SKM-1 (cell line): ENCODE data around the gene CEP135.
"Not testable (repeated sequence)": the region's sequence is repeated elsewhere in the genome, so short reads cannot be mapped to it uniquely, and the experiment has no call there.

Experiments
- DNase-seq: peaks from one replicate; lab custom pipeline; 2025; ENCODE audit not compliant: unreplicated experiment; lab: John Stamatoyannopoulos, UW

Gene CEP135

GRCh38 chr4:55948726-55949481, at the start of gene CEP135:
TSS of gene CEP135 (plus strand) at chr4:55948945. CDS start at chr4:55952131, 3,186 bp downstream.
- DNase-seq: peak; percentile 83

- DNase-seq: no peak
Observed at GRCh38 chr4:55902677-55903076, 46.1 kb upstream of the CEP135 start.

- no peak for DNase-seq
Observed at GRCh38 chr4:55903577-55903976, 45.2 kb upstream of the CEP135 start.

- DNase-seq: no peak
Observed at GRCh38 chr4:55904576-55904975, 44.2 kb upstream of the CEP135 start.

- DNase-seq: no peak
Observed at GRCh38 chr4:55906323-55906722, 42.4 kb upstream of the CEP135 start.

GRCh38 chr4:55906989-55907388, 41.8 kb upstream of the CEP135 start:
- DNase-seq: no peak

- DNase-seq: no peak
Observed at GRCh38 chr4:55907469-55907868, 41.3 kb upstream of the CEP135 start.

- no peak for DNase-seq
Observed at GRCh38 chr4:55910140-55910539, 38.6 kb upstream of the CEP135 start.

GRCh38 chr4:55912249-55912648, 36.5 kb upstream of the CEP135 start:
- DNase-seq: no peak

GRCh38 chr4:55920571-55920970, 28.2 kb upstream of the CEP135 start:
- no peak for DNase-seq

- no peak for DNase-seq
Observed at GRCh38 chr4:55921093-55921492, 27.7 kb upstream of the CEP135 start.

- DNase-seq: no peak
Observed at GRCh38 chr4:55925241-55925640, 23.5 kb upstream of the CEP135 start.

- DNase-seq: no peak
Observed at GRCh38 chr4:55926610-55927009, 22.1 kb upstream of the CEP135 start.

- no peak for DNase-seq
Observed at GRCh38 chr4:55927803-55928437, 20.8 kb upstream of the CEP135 start.

- DNase-seq: no peak
Observed at GRCh38 chr4:55928846-55929245, 19.9 kb upstream of the CEP135 start.

- DNase-seq: no peak
Observed at GRCh38 chr4:55931043-55931442, 17.7 kb upstream of the CEP135 start.

- DNase-seq: no peak
Observed at GRCh38 chr4:55931833-55932232, 16.9 kb upstream of the CEP135 start.

GRCh38 chr4:55932511-55932910, 16.2 kb upstream of the CEP135 start:
- no peak for DNase-seq

GRCh38 chr4:55933611-55934010, 15.1 kb upstream of the CEP135 start:
- DNase-seq: no peak

- not testable (repeated sequence) for DNase-seq
Observed at GRCh38 chr4:55935907-55936306, 12.8 kb upstream of the CEP135 start.

- DNase-seq: no peak
Observed at GRCh38 chr4:55938481-55938880, 10.3 kb upstream of the CEP135 start.

- DNase-seq: no peak
Observed at GRCh38 chr4:55939421-55939820, 9.3 kb upstream of the CEP135 start.
